GM19395 (cell line): ENCODE results near the gene ARHGEF10L.
"Not testable (repeated sequence)": the region's sequence is repeated elsewhere in the genome, so short reads cannot be mapped to it uniquely, and the experiment has no call there.

Experiments
- ATAC-seq: cut with Tn5 transposase; IDR thresholded peaks from one replicate; pipeline ENCODE4 v1.9.1; 2021; ENCODE audit warnings: mild to moderate bottlenecking, moderate library complexity; ENCODE audit not compliant: unreplicated experiment

Gene ARHGEF10L

GRCh38 chr1:17539477-17540254 is at the start of gene ARHGEF10L:
ARHGEF10L (plus strand) TSS chr1:17539698; CDS start chr1:17580596, 40,898 bp downstream.
- ATAC-seq: no peak

- ATAC-seq: not testable (repeated sequence)
Observed at GRCh38 chr1:17489768-17490417, 49.6 kb upstream of the ARHGEF10L start.

- ATAC-seq: not testable (repeated sequence)
Observed at GRCh38 chr1:17490667-17491066, 48.8 kb upstream of the ARHGEF10L start.

- ATAC-seq: no peak
Observed at GRCh38 chr1:17494114-17494729, 45.3 kb upstream of the ARHGEF10L start.

GRCh38 chr1:17496419-17496818 is 43.1 kb upstream of the ARHGEF10L start:
- ATAC-seq: no peak

GRCh38 chr1:17498214-17498613 is 41.3 kb upstream of the ARHGEF10L start:
- no peak for ATAC-seq

GRCh38 chr1:17502326-17502778 is 37.1 kb upstream of the ARHGEF10L start:
- ATAC-seq: no peak

GRCh38 chr1:17503146-17503545 is 36.4 kb upstream of the ARHGEF10L start:
- no peak for ATAC-seq

GRCh38 chr1:17507200-17507599 is 32.3 kb upstream of the ARHGEF10L start:
- ATAC-seq: not testable (repeated sequence)

- ATAC-seq: no peak
Observed at GRCh38 chr1:17507915-17508314, 31.6 kb upstream of the ARHGEF10L start.

GRCh38 chr1:17509363-17509762 is 30.1 kb upstream of the ARHGEF10L start:
- no peak for ATAC-seq

GRCh38 chr1:17510138-17510537 is 29.4 kb upstream of the ARHGEF10L start:
- ATAC-seq: no peak

- ATAC-seq: no peak
Observed at GRCh38 chr1:17511188-17511587, 28.3 kb upstream of the ARHGEF10L start.

- no peak for ATAC-seq
Observed at GRCh38 chr1:17513131-17513530, 26.4 kb upstream of the ARHGEF10L start.

- no peak for ATAC-seq
Observed at GRCh38 chr1:17514776-17515175, 24.7 kb upstream of the ARHGEF10L start.

GRCh38 chr1:17515902-17516301 is 23.6 kb upstream of the ARHGEF10L start:
- ATAC-seq: no peak

GRCh38 chr1:17516303-17517214 is 22.9 kb upstream of the ARHGEF10L start:
- ATAC-seq: no peak

- ATAC-seq: no peak
Observed at GRCh38 chr1:17520041-17520440, 19.5 kb upstream of the ARHGEF10L start.

- ATAC-seq: no peak
Observed at GRCh38 chr1:17520473-17521319, 18.8 kb upstream of the ARHGEF10L start.
